Erythroblast (primary cell): ENCODE measurements around the gene ITPA.

Experiments
- GATA1 ChIP-seq: IDR thresholded peaks from 2 replicates; pipeline ENCODE4 v1.6.1; 2011; ENCODE audit warnings: low read depth, mild to moderate bottlenecking, control low read depth, low read length, moderate library complexity
- POLR2A ChIP-seq: IDR thresholded peaks from 2 replicates; pipeline ENCODE4 v1.6.1; 2011; ENCODE audit warnings: mild to moderate bottlenecking, low read length

- no peak for TF ChIP-seq POLR2A
- TF ChIP-seq GATA1: no peak
Measured at GRCh38 chr20:3224681-3225421, 15.6 kb downstream of the ITPA start.
